ENCODE results near the gene SLTM. TPM values are rescaled to one million over a fixed set of nuclear protein-coding genes. Genes with fewer than 3 reads are reported as not detected.

Gene SLTM
- total RNA-seq, 4 donors from 2014 or later = 82.3 to 408 (median 130) TPM

GRCh38 chr15:58934114-58934447 lies 602 bp upstream of the SLTM start:
- Histone ChIP-seq H3K27ac (peak overlapping the region; percentile 93 to 100 (median 98)), H3K9me3 (no peaks in the 10 kb centered on the region), H3K36me3 (peaks cover 0 to 6% (median 0%) of the 10 kb centered on the region in 3 donors), H3K4me1 (peaks cover 0 to 12% (median 4%) of the 10 kb centered on the region in 4 donors), H3K4me3 (peak overlapping the region; percentile 66 to 95 (median 87)), H3K27me3 (no peaks in the 10 kb centered on the region)
- TF ChIP-seq, protein P1, sequence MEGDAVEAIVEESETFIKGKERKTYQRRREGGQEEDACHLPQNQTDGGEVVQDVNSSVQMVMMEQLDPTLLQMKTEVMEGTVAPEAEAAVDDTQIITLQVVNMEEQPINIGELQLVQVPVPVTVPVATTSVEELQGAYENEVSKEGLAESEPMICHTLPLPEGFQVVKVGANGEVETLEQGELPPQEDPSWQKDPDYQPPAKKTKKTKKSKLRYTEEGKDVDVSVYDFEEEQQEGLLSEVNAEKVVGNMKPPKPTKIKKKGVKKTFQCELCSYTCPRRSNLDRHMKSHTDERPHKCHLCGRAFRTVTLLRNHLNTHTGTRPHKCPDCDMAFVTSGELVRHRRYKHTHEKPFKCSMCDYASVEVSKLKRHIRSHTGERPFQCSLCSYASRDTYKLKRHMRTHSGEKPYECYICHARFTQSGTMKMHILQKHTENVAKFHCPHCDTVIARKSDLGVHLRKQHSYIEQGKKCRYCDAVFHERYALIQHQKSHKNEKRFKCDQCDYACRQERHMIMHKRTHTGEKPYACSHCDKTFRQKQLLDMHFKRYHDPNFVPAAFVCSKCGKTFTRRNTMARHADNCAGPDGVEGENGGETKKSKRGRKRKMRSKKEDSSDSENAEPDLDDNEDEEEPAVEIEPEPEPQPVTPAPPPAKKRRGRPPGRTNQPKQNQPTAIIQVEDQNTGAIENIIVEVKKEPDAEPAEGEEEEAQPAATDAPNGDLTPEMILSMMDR (IDR thresholded peaks at IDR 0.05) = no peak
- no peak for TF ChIP-seq POLR2A (IDR thresholded peaks at IDR 0.05)
- no peak for DNase-seq

- Histone ChIP-seq H3K4me1 (peaks cover 0 to 12% (median 4%) of the 10 kb centered on the region in 4 donors), H3K9me3 (no peaks in the 10 kb centered on the region), H3K27me3 (no peaks in the 10 kb centered on the region), H3K4me3 (peak overlapping the region; percentile 66 to 95 (median 87)), H3K27ac (peak overlapping the region; percentile 93 to 100 (median 98)), H3K36me3 (peaks cover 0 to 19% (median 0%) of the 10 kb centered on the region in 3 donors)
- peak in 1 of 3 donors; percentile 25 for DNase-seq
- TF ChIP-seq POLR2A (IDR thresholded peaks at IDR 0.05) = no peak
- TF ChIP-seq, protein P1 (IDR thresholded peaks at IDR 0.05) = no peak
Measured at GRCh38 chr15:58932710-58933280, 684 bp downstream of the SLTM start.

GRCh38 chr15:58931987-58932588 lies 1.4 kb downstream of the SLTM start:
- H3K4me3 ChIP-seq = peak overlapping the region; percentile 66 to 95 (median 87)
- TF ChIP-seq, protein P1 (IDR thresholded peaks at IDR 0.05) = no peak
- TF ChIP-seq POLR2A (IDR thresholded peaks at IDR 0.05) = peak in 1 of 2 donors; percentile 27
- peak overlapping the region; percentile 93 to 100 (median 98) for H3K27ac ChIP-seq
- no peaks in the 10 kb centered on the region for H3K27me3 ChIP-seq
- DNase-seq = no peak
- H3K4me1 ChIP-seq = peaks cover 0 to 12% (median 4%) of the 10 kb centered on the region in 4 donors
- H3K9me3 ChIP-seq = no peaks in the 10 kb centered on the region
- H3K36me3 ChIP-seq = peaks cover 0 to 26% (median 0%) of the 10 kb centered on the region in 3 donors

DNA sequence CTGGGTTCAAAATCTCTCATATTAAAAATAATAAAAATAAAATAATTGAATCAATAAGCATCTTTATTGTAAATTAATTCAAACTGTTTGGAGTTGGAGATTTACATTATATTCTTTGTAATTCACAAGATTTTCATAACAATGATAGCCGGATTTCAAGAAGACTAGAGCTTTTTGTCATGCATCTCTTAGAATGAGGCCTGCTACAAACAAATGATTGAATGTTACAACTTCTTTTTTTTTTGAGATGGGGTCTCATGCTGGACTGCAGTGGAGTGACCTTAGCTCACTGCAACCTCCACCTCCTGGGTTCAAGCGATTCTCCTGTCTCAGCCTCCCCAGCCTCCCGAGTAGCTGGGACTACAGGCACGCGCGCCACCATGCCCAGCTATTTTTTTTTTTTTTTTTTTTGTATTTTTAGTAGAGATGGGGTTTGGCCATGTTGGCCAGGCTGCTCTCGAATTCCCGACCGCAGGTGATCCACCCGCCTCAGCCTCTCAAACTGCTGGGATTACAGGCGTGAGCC lies 3.5 kb downstream of the SLTM start:
- Histone ChIP-seq H3K4me1 (peaks cover 0 to 13% (median 4%) of the 10 kb centered on the region in 4 donors), H3K27ac (no peak overlapping the region), H3K4me3 (no peak overlapping the region), H3K36me3 (peaks cover 0 to 34% (median 0%) of the 10 kb centered on the region in 3 donors), H3K27me3 (no peaks in the 10 kb centered on the region), H3K9me3 (no peaks in the 10 kb centered on the region)
- TF ChIP-seq POLR2A (IDR thresholded peaks at IDR 0.05) = no peak
- TF ChIP-seq, protein P1 (IDR thresholded peaks at IDR 0.05) = no peak
- DNase-seq = no peak

- H3K4me1 ChIP-seq = peaks cover 0 to 23% (median 9%) of the 10 kb centered on the region in 4 donors
- no peak for TF ChIP-seq POLR2A (IDR thresholded peaks at IDR 0.05)
- TF ChIP-seq, protein P1 (IDR thresholded peaks at IDR 0.05) = no peak
- H3K36me3 ChIP-seq = peaks cover 0 to 42% (median 0%) of the 10 kb centered on the region in 3 donors
- H3K27me3 ChIP-seq = no peaks in the 10 kb centered on the region
- H3K27ac ChIP-seq = no peak overlapping the region
- H3K4me3 ChIP-seq = no peak overlapping the region
- no peaks in the 10 kb centered on the region for H3K9me3 ChIP-seq
- DNase-seq = no peak
Measured at GRCh38 chr15:58926823-58927222, 6.7 kb downstream of the SLTM start.
